Measurements from ENCODE around the gene MAST3. TPM values are rescaled to one million over a fixed set of nuclear protein-coding genes. Genes with fewer than 3 reads are reported as not detected.

MAST3 gene
- total RNA-seq, 1 experiment from 2014 or later, result 10.4 TPM

GRCh38 chr19:18194181-18194530 is 96.6 kb downstream of the MAST3 start:
- Histone ChIP-seq H3K4me2 (ENCODE audit: insufficient read depth, insufficient read length, low read length) (peak overlapping the region; percentile 87), H3K27ac (ENCODE audit: insufficient read length, low read depth, low read length) (no peak overlapping the region), H2BK12ac (ENCODE audit: insufficient read length, low read depth, low read length) (no peak overlapping the region), H3T11ph (ENCODE audit: low read length) (no peak overlapping the region), H3K4ac (ENCODE audit: low read depth, low read length) (no peak overlapping the region), H3K79me1 (ENCODE audit: insufficient read depth, low read depth, low read length, poor library complexity, severe bottlenecking) (peaks cover 6% of the 10 kb centered on the region), H3K9me3 (ENCODE audit: control insufficient read depth, low read depth, low read length) (no peaks in the 10 kb centered on the region), H2AK5ac (ENCODE audit: insufficient read length, low read length) (no peak overlapping the region), H3K14ac (ENCODE audit: insufficient read depth, low read length) (no peak overlapping the region; the same call in 1 of the 2 replicates), H2BK120ac (ENCODE audit: low read depth, low read length, poor library complexity, severe bottlenecking) (no peak overlapping the region), H3K4me1 (ENCODE audit: insufficient read depth, low read length) (no peaks in the 10 kb centered on the region; the same call in 1 of the 2 replicates), H3K23me2 (ENCODE audit: insufficient read length, low read depth, low read length, poor library complexity, severe bottlenecking) (peaks cover 8% of the 10 kb centered on the region), H2BK5ac (ENCODE audit: insufficient read length, low read length) (no peak overlapping the region), H2BK20ac (ENCODE audit: low read depth, low read length, poor library complexity, severe bottlenecking) (no peak overlapping the region), H4K20me1 (ENCODE audit: control insufficient read depth, insufficient read depth, insufficient read length) (no peaks in the 10 kb centered on the region), H3K27me3 (ENCODE audit: insufficient read depth, low read length) (no peaks in the 10 kb centered on the region), H3K56ac (ENCODE audit: insufficient read length, low read depth, low read length) (no peak overlapping the region), H2AFZ (ENCODE audit: low read length) (no peak overlapping the region), H4K91ac (ENCODE audit: insufficient read length, low read depth, low read length) (no peak overlapping the region), H3K79me2 (ENCODE audit: insufficient read depth, low read length) (peaks cover 2% of the 10 kb centered on the region; the same call in 1 of the 2 replicates), H3K18ac (ENCODE audit: insufficient read length, low read depth, low read length) (no peak overlapping the region), H2BK15ac (ENCODE audit: low read depth, low read length) (no peak overlapping the region), H3K23ac (ENCODE audit: insufficient read length, low read depth, low read length) (no peak overlapping the region), H4K8ac (replicated peaks; ENCODE audit: insufficient read length, low read depth, low read length) (no peak overlapping the region), H4K5ac (ENCODE audit: insufficient read length, low read depth, low read length) (no peak overlapping the region), H3K9ac (ENCODE audit: extremely low read depth, insufficient read length, low read length) (peak overlapping the region; percentile 5)
- peaks cover 14 to 30% (median 29%) of the 10 kb centered on the region in 3 experiments for H3K36me3 Mint-ChIP-seq (ENCODE audit: insufficient read depth in 1 of 3, low read depth in 3 of 3)
- peak overlapping the region; percentile 84 to 90 for H3K4me3 Mint-ChIP-seq
- WGBS (ENCODE audit: extremely low coverage, insufficient read length, low lambda C conversion rate), result no CpG with 5 or more reads among the region's 12 CpGs
- no peak for DNase-seq
- H3K27me3 Mint-ChIP-seq (ENCODE audit: low read depth), result no peaks in the 10 kb centered on the region; the same call in 1 of the 2 replicates
- no peaks in the 10 kb centered on the region; a peak in 1 of 5 replicates for H3K9me3 Mint-ChIP-seq
- H3K4me1 Mint-ChIP-seq, result peaks cover 17 to 20% of the 10 kb centered on the region in 2 experiments
- peak overlapping the region; percentile 37 to 81 (median 42); a peak in 2 of 7 replicates for H3K27ac Mint-ChIP-seq
- TF ChIP-seq CTCF (conservative IDR thresholded peaks at IDR 0.05), result no peak

Measured in H9 (cell line).